GM10248 (cell line): ENCODE results near the gene CNTNAP1.
A peak's percentile ranks its signal among the peaks of the same experiment; 100 is the strongest.
"Not testable (repeated sequence)": the region's sequence is repeated elsewhere in the genome, so short reads cannot be mapped to it uniquely, and the experiment has no call there.

Source experiments
- CTCF ChIA-PET: fragments of 300-600 bp; sonication (Branson Sonifier 250); formaldehyde crosslinking; extraction: SDS; loops from one replicate; lab custom pipeline; 2021; ENCODE audit warnings: antibody characterized with exemption; lab: Yijun Ruan, JAX
- POLR2A ChIA-PET: fragments of 350-650 bp; sonication (Branson Sonifier 250); formaldehyde crosslinking; extraction: SDS; loops from one replicate; lab custom pipeline; 2020; ENCODE audit warnings: antibody characterized with exemption; lab: Yijun Ruan, JAX
- DNase-seq: peaks from one replicate; pipeline ENCODE4 v3.0.0; 2012; ENCODE audit errors: extremely low spot score
- TF ChIP-seq, protein P1 (sequence below): IDR thresholded peaks from 2 replicates; pipeline ENCODE4 v1.5.1; 2012; ENCODE audit warnings: mild to moderate bottlenecking, low read depth; ENCODE audit errors: extremely low read depth, missing control alignments, control extremely low read depth

Gene CNTNAP1

GRCh38 chr17:42651392-42651791 is 30.9 kb upstream of the CNTNAP1 start:
- TF ChIP-seq, protein P1, sequence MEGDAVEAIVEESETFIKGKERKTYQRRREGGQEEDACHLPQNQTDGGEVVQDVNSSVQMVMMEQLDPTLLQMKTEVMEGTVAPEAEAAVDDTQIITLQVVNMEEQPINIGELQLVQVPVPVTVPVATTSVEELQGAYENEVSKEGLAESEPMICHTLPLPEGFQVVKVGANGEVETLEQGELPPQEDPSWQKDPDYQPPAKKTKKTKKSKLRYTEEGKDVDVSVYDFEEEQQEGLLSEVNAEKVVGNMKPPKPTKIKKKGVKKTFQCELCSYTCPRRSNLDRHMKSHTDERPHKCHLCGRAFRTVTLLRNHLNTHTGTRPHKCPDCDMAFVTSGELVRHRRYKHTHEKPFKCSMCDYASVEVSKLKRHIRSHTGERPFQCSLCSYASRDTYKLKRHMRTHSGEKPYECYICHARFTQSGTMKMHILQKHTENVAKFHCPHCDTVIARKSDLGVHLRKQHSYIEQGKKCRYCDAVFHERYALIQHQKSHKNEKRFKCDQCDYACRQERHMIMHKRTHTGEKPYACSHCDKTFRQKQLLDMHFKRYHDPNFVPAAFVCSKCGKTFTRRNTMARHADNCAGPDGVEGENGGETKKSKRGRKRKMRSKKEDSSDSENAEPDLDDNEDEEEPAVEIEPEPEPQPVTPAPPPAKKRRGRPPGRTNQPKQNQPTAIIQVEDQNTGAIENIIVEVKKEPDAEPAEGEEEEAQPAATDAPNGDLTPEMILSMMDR, result no peak
- DNase-seq, result no peak
- CTCF ChIA-PET, result interaction anchor here (1.2 kb wide), 1 partner anchor 30 kb away, joined by 3 read pairs; no protein-coding TSS in a partner anchor
- POLR2A ChIA-PET, result no interaction called here

- POLR2A ChIA-PET, result interaction anchor here (0.6 kb wide), 1 partner anchor 663 kb away, joined by 5 read pairs; no protein-coding TSS in a partner anchor
- TF ChIP-seq, protein P1, result no peak
- peak; percentile 22 for DNase-seq
- CTCF ChIA-PET, result interaction anchor here (1.0 to 1.5 kb wide), 4 partner anchors 18 to 35 kb away, joined by 3 read pairs; no protein-coding TSS in a partner anchor
These were observed 28.9 kb upstream of the CNTNAP1 start for GRCh38 chr17:42653179-42654124.

GRCh38 chr17:42655528-42655927 is 26.8 kb upstream of the CNTNAP1 start:
- TF ChIP-seq, protein P1, result no peak
- DNase-seq, result no peak
- POLR2A ChIA-PET, result no interaction called here
- CTCF ChIA-PET, result interaction anchor here (0.8 to 2.5 kb wide), 3 partner anchors 19 to 37 kb away, joined by 3 to 9 read pairs (median 7); no protein-coding TSS in a partner anchor

DNA sequence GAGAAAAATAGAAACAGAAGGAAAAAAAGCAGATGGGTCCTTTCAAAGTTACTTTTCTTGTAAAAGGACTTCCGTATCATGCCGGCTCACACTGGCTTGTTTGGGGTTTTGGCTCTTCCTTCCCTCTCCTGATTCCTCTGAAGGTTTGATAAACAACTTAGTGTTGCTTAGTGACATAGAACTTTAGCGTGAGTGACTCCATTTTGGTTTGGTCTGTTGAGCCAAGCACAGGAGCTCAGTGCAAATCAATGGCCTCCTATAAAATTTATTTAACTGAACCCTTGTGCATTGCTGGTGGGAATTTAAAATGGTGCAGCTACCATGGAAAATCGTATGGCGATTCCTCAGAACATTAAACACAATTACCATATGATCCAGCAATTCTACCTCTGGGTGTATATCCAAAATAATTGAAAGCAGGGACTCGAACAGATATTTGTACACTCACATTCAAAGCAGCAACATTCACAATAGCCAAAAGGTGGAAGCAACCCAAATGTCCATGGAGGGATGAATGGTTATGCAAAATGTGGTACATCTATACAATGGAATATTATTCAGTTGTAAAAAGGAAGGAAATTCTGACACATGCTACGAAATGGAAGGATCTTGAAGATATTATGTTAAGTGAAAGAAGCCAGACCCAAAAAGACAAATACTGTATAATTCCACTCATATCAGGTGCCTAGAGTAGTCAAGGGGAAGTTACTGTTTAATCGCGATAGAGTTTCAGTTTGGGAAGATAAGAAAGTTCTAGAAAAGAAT is 24.3 kb upstream of the CNTNAP1 start:
- POLR2A ChIA-PET, result no interaction called here
- CTCF ChIA-PET, result interaction anchor here (1.5 to 6.8 kb wide), 4 partner anchors 10 to 40 kb away, joined by 7 to 54 read pairs (median 9); no protein-coding TSS in a partner anchor
- TF ChIP-seq, protein P1, result no peak
- no peak for DNase-seq

GRCh38 chr17:42659079-42659931 is 23.0 kb upstream of the CNTNAP1 start, which contains the start of gene TUBG2:
Gene TUBG2, plus strand, starts transcription at chr17:42659284. Its CDS starts 220 bp downstream, at chr17:42659504.
- ChIA-PET CTCF (interaction anchor here (0.7 to 6.8 kb wide), 6 partner anchors 9 to 41 kb away, joined by 3 to 54 read pairs (median 8); no protein-coding TSS in a partner anchor), POLR2A (no interaction called here)
- DNase-seq, result peak; percentile 90
- TF ChIP-seq, protein P1, result no peak

GRCh38 chr17:42659932-42660274 is 22.4 kb upstream of the CNTNAP1 start:
- DNase-seq, POLR2A ChIA-PET: not testable (repeated sequence)
- CTCF ChIA-PET, result interaction anchor here (0.7 to 6.8 kb wide), 4 partner anchors 13 to 21 kb away, joined by 3 to 54 read pairs (median 6); no protein-coding TSS in a partner anchor
